ENCODE measurements around the gene CCNE1. TPM values are rescaled to one million over a fixed set of nuclear protein-coding genes. Genes with fewer than 3 reads are reported as not detected.

Gene CCNE1
- total RNA-seq, 1 experiment from 2014 or later, result 40.2 TPM

DNA sequence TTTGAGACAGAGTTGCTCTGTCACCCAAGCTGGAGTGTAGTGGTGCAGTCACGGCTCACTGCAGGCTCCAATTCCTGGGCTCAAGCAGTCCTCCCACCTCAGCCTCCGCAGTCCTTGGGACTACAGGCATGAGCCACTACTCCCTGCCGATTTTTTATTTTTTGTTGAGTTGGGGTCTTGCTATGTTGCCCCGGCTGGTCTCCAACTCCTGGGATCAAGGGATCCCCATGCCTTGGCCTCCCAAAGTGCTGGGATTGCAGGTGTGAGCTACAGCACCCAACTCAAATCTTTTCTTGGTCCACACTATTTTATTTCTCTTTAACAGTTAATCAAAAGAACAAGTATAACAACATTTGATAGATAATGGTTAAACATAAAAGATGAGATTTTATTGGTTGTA is 7.5 kb downstream of the CCNE1 start:
- Histone ChIP-seq H4K20me1 (ENCODE audit: control insufficient read depth, insufficient read depth, insufficient read length) (no peaks in the 10 kb centered on the region), H3K79me2 (ENCODE audit: insufficient read depth, low read length) (no peaks in the 10 kb centered on the region), H3K56ac (ENCODE audit: insufficient read length, low read depth, low read length) (no peak overlapping the region), H3K9me3 (ENCODE audit: control insufficient read depth, low read depth, low read length) (no peaks in the 10 kb centered on the region), H3K4me1 (ENCODE audit: insufficient read depth, low read length) (no peaks in the 10 kb centered on the region), H4K91ac (ENCODE audit: insufficient read length, low read depth, low read length) (no peak overlapping the region), H3T11ph (ENCODE audit: low read length) (no peak overlapping the region), H3K9ac (ENCODE audit: extremely low read depth, insufficient read length, low read length) (no peak overlapping the region), H2AK5ac (ENCODE audit: insufficient read length, low read length) (no peak overlapping the region), H2BK12ac (ENCODE audit: insufficient read length, low read depth, low read length) (no peak overlapping the region), H2BK15ac (ENCODE audit: low read depth, low read length) (no peak overlapping the region), H3K4me2 (ENCODE audit: insufficient read depth, insufficient read length, low read length) (no peak overlapping the region), H3K4ac (ENCODE audit: low read depth, low read length) (no peak overlapping the region), H3K79me1 (ENCODE audit: insufficient read depth, low read depth, low read length, poor library complexity, severe bottlenecking) (no peaks in the 10 kb centered on the region), H3K27me3 (ENCODE audit: insufficient read depth, low read length) (no peaks in the 10 kb centered on the region), H2AFZ (ENCODE audit: low read length) (no peak overlapping the region), H4K8ac (replicated peaks; ENCODE audit: insufficient read length, low read depth, low read length) (no peak overlapping the region), H2BK120ac (ENCODE audit: low read depth, low read length, poor library complexity, severe bottlenecking) (no peak overlapping the region), H3K23me2 (ENCODE audit: insufficient read length, low read depth, low read length, poor library complexity, severe bottlenecking) (no peaks in the 10 kb centered on the region), H2BK5ac (ENCODE audit: insufficient read length, low read length) (no peak overlapping the region), H3K27ac (ENCODE audit: insufficient read length, low read depth, low read length) (no peak overlapping the region), H3K14ac (ENCODE audit: insufficient read depth, low read length) (no peak overlapping the region), H3K18ac (ENCODE audit: insufficient read length, low read depth, low read length) (no peak overlapping the region), H4K5ac (ENCODE audit: insufficient read length, low read depth, low read length) (no peak overlapping the region), H2BK20ac (ENCODE audit: low read depth, low read length, poor library complexity, severe bottlenecking) (no peak overlapping the region), H3K23ac (ENCODE audit: insufficient read length, low read depth, low read length) (no peak overlapping the region)
- H3K27ac Mint-ChIP-seq, result no peak overlapping the region
- no CpG with 5 or more reads among the region's 4 CpGs for WGBS (ENCODE audit: extremely low coverage, insufficient read length, low lambda C conversion rate)
- DNase-seq, result no peak
- no peaks in the 10 kb centered on the region for H3K4me1 Mint-ChIP-seq
- TF ChIP-seq, protein P1, sequence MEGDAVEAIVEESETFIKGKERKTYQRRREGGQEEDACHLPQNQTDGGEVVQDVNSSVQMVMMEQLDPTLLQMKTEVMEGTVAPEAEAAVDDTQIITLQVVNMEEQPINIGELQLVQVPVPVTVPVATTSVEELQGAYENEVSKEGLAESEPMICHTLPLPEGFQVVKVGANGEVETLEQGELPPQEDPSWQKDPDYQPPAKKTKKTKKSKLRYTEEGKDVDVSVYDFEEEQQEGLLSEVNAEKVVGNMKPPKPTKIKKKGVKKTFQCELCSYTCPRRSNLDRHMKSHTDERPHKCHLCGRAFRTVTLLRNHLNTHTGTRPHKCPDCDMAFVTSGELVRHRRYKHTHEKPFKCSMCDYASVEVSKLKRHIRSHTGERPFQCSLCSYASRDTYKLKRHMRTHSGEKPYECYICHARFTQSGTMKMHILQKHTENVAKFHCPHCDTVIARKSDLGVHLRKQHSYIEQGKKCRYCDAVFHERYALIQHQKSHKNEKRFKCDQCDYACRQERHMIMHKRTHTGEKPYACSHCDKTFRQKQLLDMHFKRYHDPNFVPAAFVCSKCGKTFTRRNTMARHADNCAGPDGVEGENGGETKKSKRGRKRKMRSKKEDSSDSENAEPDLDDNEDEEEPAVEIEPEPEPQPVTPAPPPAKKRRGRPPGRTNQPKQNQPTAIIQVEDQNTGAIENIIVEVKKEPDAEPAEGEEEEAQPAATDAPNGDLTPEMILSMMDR (conservative IDR thresholded peaks at IDR 0.05), result no peak
- H3K36me3 Mint-ChIP-seq (ENCODE audit: insufficient read depth in 1 of 3, low read depth in 3 of 3), result peaks cover 27 to 70% (median 45%) of the 10 kb centered on the region in 3 experiments; a peak in 6 of 7 replicates
- H3K9me3 Mint-ChIP-seq, result no peaks in the 10 kb centered on the region
- no peak overlapping the region for H3K4me3 Mint-ChIP-seq
- H3K27me3 Mint-ChIP-seq (ENCODE audit: low read depth), result no peaks in the 10 kb centered on the region

Measured in H9 (cell line).